Activated CD4-positive, alpha-beta T cell treated with anti-CD3 and anti-CD28 coated beads, Interleukin-2, Interleukin-4, amounts not matched to agents 100 ng/mL and 50 ng/mL, durations not matched to agents 16 hours and 8 hours (primary cell): Measurements from ENCODE around the gene OR10A7.
"Not testable (repeated sequence)": the region's sequence is repeated elsewhere in the genome, so short reads cannot be mapped to it uniquely, and the experiment has no call there.

Source experiments
- DNase-seq: peaks from one replicate; pipeline ENCODE4 v3.0.0-alpha.2; 2020; ENCODE audit warnings: low spot score

Gene OR10A7

DNA sequence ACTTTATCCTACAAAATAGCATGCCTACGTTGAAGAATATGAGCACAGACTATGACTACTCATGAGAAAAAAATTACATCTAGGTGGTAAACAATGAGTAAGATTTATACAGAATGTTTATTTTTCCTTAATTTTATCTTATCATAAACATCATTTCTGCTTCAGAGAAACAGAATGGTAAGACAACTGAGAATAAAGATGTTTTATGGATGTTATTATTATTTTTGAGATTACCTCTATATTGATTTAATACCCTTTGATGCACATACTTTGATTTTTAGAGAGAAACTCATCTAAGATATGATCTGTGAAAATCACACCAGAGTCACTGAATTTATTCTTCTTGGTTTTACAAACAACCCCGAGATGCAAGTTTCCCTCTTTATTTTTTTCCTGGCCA is at the start of gene OR10A7:
Gene OR10A7 (plus strand): TSS at position 301 of the 400 bp plus-strand sequence. CDS start 0 bp downstream, at position 301.
- DNase-seq, result no peak

DNA sequence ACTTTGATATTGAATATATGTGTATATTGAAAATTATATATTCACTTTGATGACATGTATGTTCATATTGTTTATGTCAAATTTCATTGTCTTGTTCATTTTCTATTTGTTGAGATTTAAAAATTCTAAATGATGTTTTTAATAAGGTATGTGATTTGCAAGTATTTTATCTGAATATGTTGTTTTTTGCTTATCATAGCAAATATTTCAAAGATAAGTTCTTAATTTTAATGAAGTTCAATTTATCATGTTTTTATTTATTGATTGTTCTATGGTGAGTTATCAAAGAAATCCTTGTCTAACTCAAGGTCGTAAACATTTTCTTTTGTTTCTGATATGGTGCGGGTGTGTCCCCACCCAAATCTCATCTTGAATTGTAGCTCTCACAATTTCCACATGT is 49.4 kb upstream of the OR10A7 start:
- DNase-seq, result no peak

GRCh38 chr12:55171846-55172245 is 49.0 kb upstream of the OR10A7 start:
- not testable (repeated sequence) for DNase-seq

GRCh38 chr12:55172686-55173085 is 48.1 kb upstream of the OR10A7 start:
- no peak for DNase-seq

GRCh38 chr12:55173456-55173855 is 47.4 kb upstream of the OR10A7 start:
- no peak for DNase-seq

DNA sequence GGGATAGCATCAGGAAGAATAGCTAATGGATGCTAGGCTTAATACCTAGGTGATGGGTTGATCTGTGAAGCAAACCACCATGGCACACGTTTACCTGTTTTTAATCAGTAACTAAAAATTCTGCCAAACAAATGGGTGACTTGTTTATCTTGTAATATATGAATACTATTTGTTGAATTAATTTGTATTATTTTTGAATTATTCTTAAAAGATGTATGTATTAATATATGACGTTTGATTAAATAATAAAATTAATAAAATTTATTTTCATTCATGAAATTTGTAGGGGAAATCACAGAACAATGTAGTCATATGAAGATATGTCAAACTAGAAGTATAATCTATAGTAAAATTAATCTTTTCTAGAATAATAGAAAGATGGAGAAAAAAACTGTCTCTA is 32.3 kb upstream of the OR10A7 start:
- DNase-seq, result no peak

DNA sequence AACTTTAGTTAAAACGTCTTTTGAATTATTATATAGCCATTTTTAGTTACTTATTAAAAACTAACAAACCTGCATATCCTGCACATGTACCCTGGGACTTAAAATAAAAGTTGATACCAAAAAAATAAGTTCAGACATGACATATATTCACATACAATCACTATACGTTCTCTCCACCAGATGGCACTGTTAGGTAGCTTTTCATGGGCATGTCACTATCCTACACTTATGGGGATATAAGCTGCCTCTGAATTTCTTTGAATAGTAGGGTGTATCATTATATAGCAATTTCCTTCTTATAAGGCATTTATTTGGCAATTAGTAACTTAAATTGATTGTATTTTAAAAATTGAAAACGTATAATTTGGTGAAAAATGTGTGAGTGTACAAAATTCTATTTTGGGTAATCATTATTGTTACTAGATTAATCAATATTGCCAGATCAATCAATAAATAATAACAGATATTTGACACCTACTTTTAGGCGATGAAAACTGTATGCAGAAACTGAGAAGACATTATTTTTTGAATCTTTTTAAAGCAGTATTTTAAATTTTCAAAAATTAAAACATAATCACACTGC is 31.8 kb upstream of the OR10A7 start:
- DNase-seq, result peak; percentile 78

- no peak for DNase-seq
Observed at GRCh38 chr12:55194382-55194781, 26.4 kb upstream of the OR10A7 start.

- DNase-seq, result peak; percentile 3
Observed at GRCh38 chr12:55226523-55226922, 5.7 kb downstream of the OR10A7 start.

GRCh38 chr12:55227643-55228042 is 6.8 kb downstream of the OR10A7 start:
- DNase-seq, result no peak

GRCh38 chr12:55244309-55244708 is 23.5 kb downstream of the OR10A7 start, which contains the start of gene OR6C74:
Gene OR6C74 (plus strand): TSS chr12:55244609. CDS start chr12:55247288, 2,679 bp downstream.
- DNase-seq, result no peak

- DNase-seq, result no peak
Observed at GRCh38 chr12:55246159-55246558, 25.3 kb downstream of the OR10A7 start.

DNA sequence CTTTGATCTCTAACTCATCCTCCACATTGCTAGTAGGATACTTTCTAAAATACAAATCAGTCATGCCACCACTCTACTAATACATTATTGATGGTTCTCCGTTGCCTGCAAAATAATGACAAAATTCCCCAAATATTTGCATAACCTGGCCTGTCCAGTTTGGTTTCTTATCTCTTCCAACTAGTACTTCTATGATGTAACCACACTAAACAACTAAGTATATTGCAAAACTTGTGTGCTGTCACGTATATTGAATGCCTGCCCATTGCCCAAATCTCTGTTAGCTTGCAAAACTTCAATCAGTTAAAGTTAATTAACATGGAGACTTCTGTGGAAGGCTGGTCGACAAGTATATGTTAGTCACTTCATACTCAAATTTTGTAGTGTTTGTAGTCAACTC is 30.1 kb downstream of the OR10A7 start:
- no peak for DNase-seq

DNA sequence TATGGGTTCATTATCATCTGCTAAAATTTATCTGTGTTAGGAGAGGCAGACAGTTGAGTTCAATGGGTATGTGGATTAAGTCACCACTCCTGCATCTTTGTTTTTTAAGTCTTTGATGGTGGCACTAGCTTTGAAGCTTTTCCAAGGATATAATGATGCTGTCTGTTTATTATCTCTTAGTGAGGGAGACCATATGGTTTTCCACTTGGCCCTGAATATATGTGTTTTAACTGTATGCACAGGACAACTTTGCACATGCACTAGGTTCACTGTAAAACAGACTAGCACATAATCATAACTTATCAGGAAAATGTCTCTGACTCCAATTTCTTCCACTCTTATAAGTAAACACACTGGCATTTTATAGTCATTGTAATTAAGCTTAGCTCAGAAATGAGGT is 32.5 kb downstream of the OR10A7 start:
- DNase-seq, result no peak

GRCh38 chr12:55256831-55257230 is 36.0 kb downstream of the OR10A7 start:
- DNase-seq, result no peak

GRCh38 chr12:55258303-55258702 is 37.5 kb downstream of the OR10A7 start:
- no peak for DNase-seq
